HepG2 (cell line): ENCODE results near the gene NTMT1. TPM values are rescaled to one million over a fixed set of nuclear protein-coding genes. Genes with fewer than 3 reads are reported as not detected.
A peak's percentile ranks its signal among the peaks of the same experiment; 100 is the strongest.

Experiments used
- MBD4 ChIP-seq: IDR thresholded peaks from 2 replicates; pipeline ENCODE4 v1.6.1; 2012; ENCODE audit warnings: low read length, inconsistent platforms, borderline replicate concordance
- MBNL3 ChIP-seq: fragments of 250-450 bp; sonication (Bioruptor Pico); conservative IDR thresholded peaks from 2 replicates; pipeline ENCODE4 v1.8.0; 2022; ENCODE audit warnings: mild to moderate bottlenecking, inconsistent platforms
- NFATC3 ChIP-seq: sonication (generic); formaldehyde crosslinking; IDR thresholded peaks from 2 replicates; pipeline ENCODE4 v1.5.1; 2020; ENCODE audit warnings: mild to moderate bottlenecking, missing genetic modification reagents
- SSRP1 ChIP-seq: IDR thresholded peaks from 2 replicates; pipeline ENCODE4 v1.6.1; 2016; ENCODE audit warnings: control low read depth
- TBL1XR1 ChIP-seq: fragments of 150-350 bp; IDR thresholded peaks from 2 replicates; pipeline ENCODE4 v1.6.1; 2014; ENCODE audit warnings: borderline replicate concordance, low read length; ENCODE audit not compliant: partially characterized antibody
- TSC22D2 ChIP-seq: sonication (generic); formaldehyde crosslinking; IDR thresholded peaks from 2 replicates; pipeline ENCODE4 v1.5.1; 2020; ENCODE audit warnings: missing genetic modification reagents, mild to moderate bottlenecking, borderline replicate concordance
- ZFP1 ChIP-seq: IDR thresholded peaks from 2 replicates; pipeline ENCODE4 v1.6.1; 2016
- ZMAT3 ChIP-seq: sonication (generic); formaldehyde crosslinking; conservative IDR thresholded peaks from 2 replicates; pipeline ENCODE4 v1.7.0; 2021; ENCODE audit warnings: missing genetic modification reagents
- ZNF232 ChIP-seq: sonication (generic); formaldehyde crosslinking; IDR thresholded peaks from 2 replicates; pipeline ENCODE4 v1.4.0; 2020; ENCODE audit warnings: missing genetic modification reagents, borderline replicate concordance
- ZNF383 ChIP-seq: sonication (generic); formaldehyde crosslinking; IDR thresholded peaks from 2 replicates; pipeline ENCODE4 v1.4.0; 2020; ENCODE audit warnings: missing genetic modification reagents, mild to moderate bottlenecking, borderline replicate concordance
- ZNF567 ChIP-seq: sonication (generic); formaldehyde crosslinking; IDR thresholded peaks from 2 replicates; pipeline ENCODE4 v1.8.1; 2023; ENCODE audit warnings: mild to moderate bottlenecking, missing genetic modification reagents, borderline replicate concordance
- ZNF883 ChIP-seq: sonication (generic); formaldehyde crosslinking; IDR thresholded peaks from 2 replicates; pipeline ENCODE4 v1.5.1; 2020; ENCODE audit warnings: mild to moderate bottlenecking, missing genetic modification reagents; ENCODE audit errors: not compliant biosample characterization
- polyA plus RNA-seq, 8 experiments: library from polyadenylated mRNA; depleted of rRNA in 3 of 8; stranded (reverse) in 7 of 8; unstranded in 1 of 8; fragments of >200 nt; fragmentation: Illumina TruSeq in 4 of 8; extraction: Trizol in 4 of 8; gene quantifications; 2 replicates each; pipeline versions ENCODE4 v1.2.1 to v1.2.3, GENCODE V29; 2011 to 2016; ENCODE audit warnings: low read depth in 4 of 8, missing spikeins in 1 of 8, mixed read lengths in 1 of 8; ENCODE audit not compliant: insufficient read depth in 1 of 8
- total RNA-seq, 5 experiments: library from RNA; depleted of rRNA; stranded (reverse); fragments of >200 nt; fragmentation: Illumina TruSeq; extraction: Trizol; gene quantifications; 2 replicates each; pipeline ENCODE4 v1.2.3, GENCODE V29; 2016; ENCODE audit warnings: low read depth in 1 of 5
- TF ChIP-seq, protein P1 (sequence below): sonication (generic); formaldehyde crosslinking; IDR thresholded peaks from 2 replicates; pipeline ENCODE4 v1.8.0; 2022; ENCODE audit warnings: mild to moderate bottlenecking, missing genetic modification reagents
- TF ChIP-seq, protein P2 (sequence below): sonication (generic); formaldehyde crosslinking; IDR thresholded peaks from 2 replicates; pipeline ENCODE4 v1.4.0; 2020; ENCODE audit warnings: mild to moderate bottlenecking, missing genetic modification reagents
- TF ChIP-seq, protein P3 (sequence below): sonication (generic); formaldehyde crosslinking; IDR thresholded peaks from 2 replicates; pipeline ENCODE4 v1.8.0; 2022; ENCODE audit warnings: low read depth, missing genetic modification reagents
- TF ChIP-seq, protein P4 (sequence below): IDR thresholded peaks from 2 replicates; pipeline ENCODE4 v1.6.1; 2016; ENCODE audit warnings: missing compliant biosample characterization, missing genetic modification reagents, borderline replicate concordance

NTMT1 gene
- total and polyA plus RNA-seq, 2 of the 13 experiments (the other 11 are each of a cell fraction or from before 2014, with no cell fraction given), result 49.1 to 53.8 TPM

DNA sequence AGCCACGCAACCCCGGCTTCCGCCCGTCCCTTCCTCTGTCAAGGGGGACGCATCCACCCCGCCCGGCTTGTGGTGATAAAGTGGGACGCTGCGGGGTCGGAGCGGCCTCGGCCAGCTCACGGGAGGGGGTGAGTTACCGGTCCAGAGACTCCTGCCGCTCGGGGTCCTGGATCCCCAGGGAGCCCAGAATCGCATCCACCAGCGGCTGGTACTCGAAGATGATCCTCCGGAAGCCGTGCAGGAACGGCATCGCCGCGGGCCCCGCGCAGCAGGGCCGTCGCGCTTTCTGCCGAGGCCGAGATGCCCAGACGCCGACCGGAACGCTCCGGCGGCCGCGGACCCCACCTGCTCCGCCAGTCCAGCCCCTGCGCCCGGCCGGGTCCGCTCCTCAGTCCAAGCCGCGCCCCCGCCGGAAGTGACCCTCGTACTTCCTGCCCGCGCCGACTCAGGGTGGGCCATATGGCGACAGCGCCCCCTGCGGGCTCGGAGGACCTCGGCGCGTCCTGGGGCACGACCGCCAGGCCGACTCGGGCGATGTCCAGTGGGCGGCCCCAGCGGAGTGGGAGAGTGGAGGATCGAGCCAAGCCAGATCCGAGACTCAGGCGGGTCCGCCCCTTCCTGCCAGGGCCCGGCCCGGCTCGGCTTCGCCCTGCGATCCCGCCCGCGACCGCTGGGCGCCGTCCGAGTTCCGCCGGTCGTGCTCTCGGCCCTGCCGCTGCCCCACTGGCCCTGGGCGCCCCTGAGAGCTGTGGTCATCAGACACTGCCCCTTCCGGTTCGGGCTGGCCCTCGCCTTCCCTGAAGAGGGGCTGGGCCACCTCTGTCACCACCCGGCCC is 16.0 kb downstream of the NTMT1 start, which contains the start of gene ASB6 (continued):
- TF ChIP-seq TBL1XR1 (no peak), ZNF383 (CRISPR knock-in tag) (no peak), SSRP1 (CRISPR knock-in tag) (no peak), MBNL3 (CRISPR knock-in tag) (no peak), ZNF232 (CRISPR knock-in tag) (peak; percentile 71; the same call in 1 of the 2 replicates), TSC22D2 (CRISPR knock-in tag) (peak; percentile 39; the same call in 1 of the 2 replicates), ZMAT3 (CRISPR knock-in tag) (peak; percentile 96), NFATC3 (CRISPR knock-in tag) (no peak), ZNF567 (CRISPR knock-in tag) (no peak; the same call in 1 of the 2 replicates), ZNF883 (CRISPR knock-in tag) (peak; percentile 88), MBD4 (no peak), ZFP1 (CRISPR knock-in tag) (no peak)
- TF ChIP-seq, protein P1, sequence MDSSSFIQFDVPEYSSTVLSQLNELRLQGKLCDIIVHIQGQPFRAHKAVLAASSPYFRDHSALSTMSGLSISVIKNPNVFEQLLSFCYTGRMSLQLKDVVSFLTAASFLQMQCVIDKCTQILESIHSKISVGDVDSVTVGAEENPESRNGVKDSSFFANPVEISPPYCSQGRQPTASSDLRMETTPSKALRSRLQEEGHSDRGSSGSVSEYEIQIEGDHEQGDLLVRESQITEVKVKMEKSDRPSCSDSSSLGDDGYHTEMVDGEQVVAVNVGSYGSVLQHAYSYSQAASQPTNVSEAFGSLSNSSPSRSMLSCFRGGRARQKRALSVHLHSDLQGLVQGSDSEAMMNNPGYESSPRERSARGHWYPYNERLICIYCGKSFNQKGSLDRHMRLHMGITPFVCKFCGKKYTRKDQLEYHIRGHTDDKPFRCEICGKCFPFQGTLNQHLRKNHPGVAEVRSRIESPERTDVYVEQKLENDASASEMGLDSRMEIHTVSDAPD, result no peak; the same call in 1 of the 2 replicates
- TF ChIP-seq, protein P2, sequence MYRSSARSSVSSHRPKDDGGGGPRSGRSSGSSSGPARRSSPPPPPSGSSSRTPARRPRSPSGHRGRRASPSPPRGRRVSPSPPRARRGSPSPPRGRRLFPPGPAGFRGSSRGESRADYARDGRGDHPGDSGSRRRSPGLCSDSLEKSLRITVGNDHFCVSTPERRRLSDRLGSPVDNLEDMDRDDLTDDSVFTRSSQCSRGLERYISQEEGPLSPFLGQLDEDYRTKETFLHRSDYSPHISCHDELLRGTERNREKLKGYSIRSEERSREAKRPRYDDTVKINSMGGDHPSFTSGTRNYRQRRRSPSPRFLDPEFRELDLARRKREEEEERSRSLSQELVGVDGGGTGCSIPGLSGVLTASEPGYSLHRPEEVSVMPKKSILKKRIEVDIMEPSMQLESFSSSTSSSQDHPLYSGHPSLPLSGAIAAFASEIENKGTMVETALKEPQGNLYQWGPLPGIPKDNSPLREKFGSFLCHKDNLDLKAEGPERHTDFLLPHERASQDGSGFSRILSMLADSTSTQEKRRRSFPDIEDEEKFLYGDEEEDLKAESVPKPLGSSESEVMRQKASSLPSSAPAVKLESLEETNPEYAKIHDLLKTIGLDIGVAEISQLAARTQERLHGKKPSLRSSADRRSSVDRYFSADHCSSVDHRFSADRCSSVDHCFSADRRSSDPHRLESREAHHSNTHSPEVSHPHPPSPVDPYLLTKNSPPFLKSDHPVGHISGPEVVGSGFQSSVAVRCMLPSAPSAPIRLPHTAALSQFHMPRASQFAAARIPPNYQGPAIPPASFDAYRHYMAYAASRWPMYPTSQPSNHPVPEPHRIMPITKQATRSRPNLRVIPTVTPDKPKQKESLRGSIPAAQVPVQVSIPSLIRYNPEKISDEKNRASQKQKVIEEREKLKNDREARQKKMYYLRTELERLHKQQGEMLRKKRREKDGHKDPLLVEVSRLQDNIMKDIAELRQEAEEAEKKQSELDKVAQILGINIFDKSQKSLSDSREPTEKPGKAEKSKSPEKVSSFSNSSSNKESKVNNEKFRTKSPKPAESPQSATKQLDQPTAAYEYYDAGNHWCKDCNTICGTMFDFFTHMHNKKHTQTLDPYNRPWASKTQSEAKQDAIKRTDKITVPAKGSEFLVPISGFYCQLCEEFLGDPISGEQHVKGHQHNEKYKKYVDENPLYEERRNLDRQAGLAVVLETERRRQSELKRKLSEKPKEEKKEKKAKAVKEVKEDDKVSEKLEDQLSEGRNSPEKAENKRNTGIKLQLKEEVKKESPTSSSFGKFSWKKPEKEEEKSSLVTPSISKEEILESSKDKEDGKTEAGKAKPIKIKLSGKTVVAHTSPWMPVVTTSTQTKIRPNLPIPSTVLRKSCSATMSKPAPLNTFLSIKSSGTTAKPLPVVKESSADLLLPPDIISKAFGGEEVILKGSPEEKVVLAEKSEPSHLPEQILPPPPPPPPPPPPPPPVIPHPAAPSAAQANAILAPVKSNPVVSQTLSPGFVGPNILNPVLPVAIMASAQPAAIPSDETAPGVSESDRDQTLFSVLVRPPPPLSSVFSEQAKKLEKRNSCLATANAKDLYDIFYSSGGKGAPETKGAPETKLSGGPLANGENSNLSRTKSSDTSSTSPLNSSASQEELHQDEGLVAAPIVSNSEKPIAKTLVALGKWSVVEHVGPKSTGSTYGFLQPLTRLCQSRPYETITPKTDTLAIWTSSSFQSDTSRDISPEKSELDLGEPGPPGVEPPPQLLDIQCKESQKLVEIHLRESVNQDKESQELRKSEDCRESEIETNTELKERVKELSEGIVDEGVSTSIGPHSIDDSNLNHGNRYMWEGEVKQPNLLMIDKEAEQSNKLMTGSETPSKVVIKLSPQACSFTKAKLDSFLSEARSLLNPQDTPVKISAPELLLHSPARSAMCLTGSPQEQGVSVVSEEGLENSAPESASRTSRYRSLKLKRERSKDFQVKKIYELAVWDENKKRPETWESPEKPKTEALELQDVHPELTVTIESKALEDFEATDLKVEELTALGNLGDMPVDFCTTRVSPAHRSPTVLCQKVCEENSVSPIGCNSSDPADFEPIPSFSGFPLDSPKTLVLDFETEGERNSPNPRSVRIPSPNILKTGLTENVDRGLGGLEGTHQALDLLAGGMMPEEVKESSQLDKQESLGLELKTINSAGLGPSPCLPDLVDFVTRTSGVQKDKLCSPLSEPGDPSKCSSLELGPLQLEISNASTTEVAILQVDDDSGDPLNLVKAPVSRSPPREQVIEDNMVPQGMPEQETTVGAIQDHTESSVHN (CRISPR knock-in tag), result no peak
- TF ChIP-seq, protein P3, sequence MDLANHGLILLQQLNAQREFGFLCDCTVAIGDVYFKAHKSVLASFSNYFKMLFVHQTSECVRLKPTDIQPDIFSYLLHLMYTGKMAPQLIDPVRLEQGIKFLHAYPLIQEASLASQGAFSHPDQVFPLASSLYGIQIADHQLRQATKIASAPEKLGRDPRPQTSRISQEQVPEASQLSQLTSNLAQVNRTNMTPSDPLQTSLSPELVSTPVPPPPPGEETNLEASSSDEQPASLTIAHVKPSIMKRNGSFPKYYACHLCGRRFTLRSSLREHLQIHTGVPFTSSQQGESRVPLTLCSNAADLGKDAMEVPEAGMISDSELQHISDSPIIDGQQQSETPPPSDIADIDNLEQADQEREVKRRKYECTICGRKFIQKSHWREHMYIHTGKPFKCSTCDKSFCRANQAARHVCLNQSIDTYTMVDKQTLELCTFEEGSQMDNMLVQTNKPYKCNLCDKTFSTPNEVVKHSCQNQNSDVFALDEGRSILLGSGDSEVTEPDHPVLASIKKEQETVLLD, result peak; percentile 90
- TF ChIP-seq, protein P4, sequence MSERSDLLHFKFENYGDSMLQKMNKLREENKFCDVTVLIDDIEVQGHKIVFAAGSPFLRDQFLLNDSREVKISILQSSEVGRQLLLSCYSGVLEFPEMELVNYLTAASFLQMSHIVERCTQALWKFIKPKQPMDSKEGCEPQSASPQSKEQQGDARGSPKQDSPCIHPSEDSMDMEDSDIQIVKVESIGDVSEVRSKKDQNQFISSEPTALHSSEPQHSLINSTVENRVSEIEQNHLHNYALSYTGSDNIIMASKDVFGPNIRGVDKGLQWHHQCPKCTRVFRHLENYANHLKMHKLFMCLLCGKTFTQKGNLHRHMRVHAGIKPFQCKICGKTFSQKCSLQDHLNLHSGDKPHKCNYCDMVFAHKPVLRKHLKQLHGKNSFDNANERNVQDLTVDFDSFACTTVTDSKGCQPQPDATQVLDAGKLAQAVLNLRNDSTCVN, result peak; percentile 64; the same call in 1 of the 2 replicates
